H1 (cell line): ENCODE measurements around the gene TSSK6. TPM values are rescaled to one million over a fixed set of nuclear protein-coding genes. Genes with fewer than 3 reads are reported as not detected.

Experiments
- CTCF ChIA-PET: fragments of 300-600 bp; sonication (Branson Sonifier 250); formaldehyde crosslinking; loops from one replicate; lab custom pipeline; 2021; ENCODE audit not compliant: partially characterized antibody; lab: Charles Lee
- POLR2A ChIA-PET: fragments of 300-600 bp; sonication (Branson Sonifier 250); formaldehyde crosslinking; loops from one replicate; lab custom pipeline; 2021; ENCODE audit warnings: inconsistent platforms; ENCODE audit not compliant: partially characterized antibody; lab: Charles Lee
- DNase-seq, 2 experiments: peaks; one replicate each; pipeline versions ENCODE4 v3.0.0 to v3.0.0-alpha.2; 2010 to 2022; ENCODE audit warnings: low spot score in 2 of 2, low read depth in 1 of 2, mixed read lengths in 1 of 2
- FAIRE-seq: peaks from 2 replicates; lab custom pipeline; 2011; peaks lifted over from hg19 to GRCh38; lab: Jason Lieb, UNC
- H2AFZ ChIP-seq: 2 replicates; pipeline ENCODE4 v1.8.1; 2012; ENCODE audit warnings: low read length, inconsistent platforms
- H2AK5ac ChIP-seq: 2 replicates; pipeline ENCODE4 v1.6.1; 2013; ENCODE audit warnings: low read depth, low read length
- H2BK120ac ChIP-seq: replicated peaks from 2 replicates; pipeline ENCODE3; 2013; ENCODE audit warnings: low read depth, low read length, inconsistent platforms
- H2BK12ac ChIP-seq: 2 replicates; pipeline ENCODE4 v1.6.1; 2013; ENCODE audit warnings: low read depth, low read length
- H2BK15ac ChIP-seq: 2 replicates; pipeline ENCODE4 v1.6.1; 2013; ENCODE audit warnings: low read length
- H2BK20ac ChIP-seq: 2 replicates; pipeline ENCODE4 v1.6.1; 2013; ENCODE audit warnings: low read length
- H2BK5ac ChIP-seq: 2 replicates; pipeline ENCODE4 v1.6.1; 2013; ENCODE audit warnings: low read depth, low read length
- H3K14ac ChIP-seq: 2 replicates; pipeline ENCODE4 v1.6.1; 2013; ENCODE audit warnings: inconsistent platforms; ENCODE audit not compliant: insufficient read length
- H3K18ac ChIP-seq: 2 replicates; pipeline ENCODE4 v1.6.1; 2013; ENCODE audit warnings: low read length; ENCODE audit errors: extremely low read depth
- H3K23ac ChIP-seq: 2 replicates; pipeline ENCODE4 v1.6.1; 2013; ENCODE audit warnings: inconsistent platforms; ENCODE audit not compliant: insufficient read length
- H3K23me2 ChIP-seq: 2 replicates; pipeline ENCODE4 v1.6.1; 2013; ENCODE audit warnings: low read depth, low read length
- H3K27ac ChIP-seq: 2 replicates; pipeline ENCODE4 v1.6.1; 2011; ENCODE audit warnings: low read depth, low read length, inconsistent platforms
- H3K27me3 ChIP-seq, 4 experiments: replicated peaks in 1 of 4; 1 replicate in 1 of 4; 2 replicates in 3 of 4; pipeline versions ENCODE4 v1.6.1 to v1.8.1; 2011 to 2013; ENCODE audit warnings: low read length in 3 of 4, mild to moderate bottlenecking in 3 of 4, inconsistent platforms in 2 of 4, mixed read lengths in 2 of 4, moderate library complexity in 1 of 4; ENCODE audit not compliant: control insufficient read depth in 3 of 4, insufficient read depth in 3 of 4; ENCODE audit errors: extremely low read depth in 1 of 4
- H3K36me3 ChIP-seq, 4 experiments: 2 replicates each; pipeline versions ENCODE4 v1.6.1 to v1.8.1; 2011 to 2013; ENCODE audit warnings: mild to moderate bottlenecking in 4 of 4, low read length in 3 of 4, moderate library complexity in 2 of 4, control low read depth in 1 of 4, inconsistent platforms in 1 of 4; ENCODE audit not compliant: insufficient read depth in 4 of 4, control insufficient read depth in 2 of 4
- H3K4ac ChIP-seq: replicated peaks from 2 replicates; pipeline ENCODE3; 2013; ENCODE audit warnings: low read length, low read depth, mixed read lengths, inconsistent platforms; ENCODE audit not compliant: insufficient read length
- H3K4me1 ChIP-seq, 4 experiments: replicated peaks in 1 of 4; 1 replicate in 1 of 4; 2 replicates in 3 of 4; pipeline versions ENCODE4 v1.6.1 to v1.8.1; 2011 to 2013; ENCODE audit warnings: low read length in 3 of 4, inconsistent platforms in 2 of 4, mixed read lengths in 1 of 4; ENCODE audit not compliant: insufficient read depth in 4 of 4, control insufficient read depth in 3 of 4
- H3K4me2 ChIP-seq, 2 experiments: 2 replicates each; pipeline versions ENCODE4 v1.6.1 to v1.8.1; 2011 to 2013; ENCODE audit warnings: low read depth in 2 of 2, low read length in 2 of 2, control low read depth in 1 of 2, inconsistent platforms in 1 of 2, mild to moderate bottlenecking in 1 of 2; ENCODE audit not compliant: insufficient read depth in 1 of 2
- H3K4me3 ChIP-seq, 4 experiments: fragments of 200-600, 300-600 bp in 1 of 4; sonication (generic), shearing (Covaris generic), sonication (Bioruptor Twin) in 1 of 4; 2 replicates each; pipeline versions ENCODE4 v1.5.1 to v1.8.1; 2011 to 2016; ENCODE audit warnings: low read length in 4 of 4, low read depth in 3 of 4, control low read depth in 2 of 4, inconsistent platforms in 2 of 4, mild to moderate bottlenecking in 2 of 4, mixed read lengths in 1 of 4, moderate library complexity in 1 of 4; ENCODE audit not compliant: insufficient read depth in 2 of 4; ENCODE audit errors: extremely low read depth in 1 of 4
- H3K56ac ChIP-seq: replicated peaks from 2 replicates; pipeline ENCODE3; 2013; ENCODE audit warnings: low read depth, mild to moderate bottlenecking, mixed read lengths, low read length, inconsistent platforms; ENCODE audit not compliant: insufficient read length
- H3K79me1 ChIP-seq: 2 replicates; pipeline ENCODE4 v1.6.1; 2013; ENCODE audit warnings: low read depth, low read length, control low read depth
- H3K79me2 ChIP-seq, 2 experiments: 2 replicates each; pipeline versions ENCODE4 v1.6.1 to v1.8.1; 2012 to 2013; ENCODE audit warnings: low read length in 2 of 2, mild to moderate bottlenecking in 2 of 2, inconsistent platforms in 1 of 2; ENCODE audit not compliant: insufficient read depth in 2 of 2, control insufficient read depth in 1 of 2
- H3K9ac ChIP-seq, 4 experiments: replicated peaks in 1 of 4; 1 replicate in 1 of 4; 2 replicates in 3 of 4; pipeline versions ENCODE4 v1.6.1 to v1.8.1; 2011 to 2013; ENCODE audit warnings: low read depth in 3 of 4, low read length in 3 of 4, control low read depth in 2 of 4, mild to moderate bottlenecking in 2 of 4, moderate library complexity in 2 of 4, inconsistent platforms in 1 of 4; ENCODE audit errors: extremely low read depth in 1 of 4
- H3K9me3 ChIP-seq, 2 experiments: 2 replicates each; pipeline versions ENCODE4 v1.6.1 to v1.8.1; 2012 to 2013; ENCODE audit warnings: mild to moderate bottlenecking in 2 of 2, moderate library complexity in 2 of 2, control low read depth in 1 of 2, inconsistent platforms in 1 of 2, low read depth in 1 of 2, low read length in 1 of 2, mixed read lengths in 1 of 2; ENCODE audit not compliant: insufficient read depth in 2 of 2
- H4K20me1 ChIP-seq, 2 experiments: replicated peaks in 1 of 2; 2 replicates each; pipeline versions ENCODE3 to v1.8.1; 2011 to 2013; ENCODE audit warnings: inconsistent platforms in 2 of 2, low read length in 2 of 2, mild to moderate bottlenecking in 1 of 2; ENCODE audit not compliant: insufficient read depth in 2 of 2, control insufficient read depth in 1 of 2
- H4K5ac ChIP-seq: 2 replicates; pipeline ENCODE4 v1.6.1; 2013; ENCODE audit warnings: low read length, low read depth, mixed read lengths, inconsistent platforms; ENCODE audit not compliant: insufficient read length
- H4K8ac ChIP-seq: 2 replicates; pipeline ENCODE4 v1.8.0; 2013; ENCODE audit warnings: mild to moderate bottlenecking, moderate library complexity, low read length, inconsistent platforms; ENCODE audit not compliant: insufficient read depth; ENCODE audit errors: extremely low read depth
- H4K91ac ChIP-seq: replicated peaks from 2 replicates; pipeline ENCODE3; 2013; ENCODE audit warnings: low read length, mixed read lengths, inconsistent platforms; ENCODE audit not compliant: insufficient read length
- EZH2 ChIP-seq: fragments of 200-600 bp; sonication (generic); IDR thresholded peaks from 2 replicates; pipeline ENCODE4 v1.7.1; 2012; ENCODE audit warnings: low read depth, mild to moderate bottlenecking, moderate library complexity, low read length, inconsistent platforms; ENCODE audit not compliant: severe bottlenecking
- JUND ChIP-seq: IDR thresholded peaks from 2 replicates; pipeline ENCODE4 v1.6.1; 2011; ENCODE audit warnings: mild to moderate bottlenecking, improper control_type of control experiment, low read length
- KDM5A ChIP-seq: fragments of 200-600 bp; IDR thresholded peaks from 2 replicates; pipeline ENCODE4 v1.7.1; 2012; ENCODE audit warnings: mild to moderate bottlenecking, low read length, inconsistent platforms, mixed read lengths
- RBBP5 ChIP-seq: IDR thresholded peaks from 2 replicates; pipeline ENCODE4 v1.7.1; 2012; ENCODE audit warnings: low read depth, mild to moderate bottlenecking, inconsistent platforms, low read length, moderate library complexity, borderline replicate concordance
- SAP30 ChIP-seq: fragments of 300-600 bp; sonication (generic); IDR thresholded peaks from 2 replicates; pipeline ENCODE4 v1.7.1; 2012; ENCODE audit warnings: low read length, moderate library complexity, mild to moderate bottlenecking, inconsistent platforms; ENCODE audit not compliant: insufficient read depth, insufficient replicate concordance
- TCF12 ChIP-seq: IDR thresholded peaks from 2 replicates; pipeline ENCODE4 v1.6.1; 2011; ENCODE audit warnings: low read depth, mild to moderate bottlenecking, low read length
- WGBS, 2 experiments: shearing (Covaris generic) in 1 of 2; methylation state at CpG; one replicate each; pipeline versions ENCODE4 v1.1.6 to v1.1.7; 2013 to 2015; ENCODE audit warnings: low lambda C conversion rate in 2 of 2, mixed read lengths in 2 of 2, inconsistent platforms in 1 of 2, low coverage in 1 of 2, missing lambda C conversion rate in 1 of 2; ENCODE audit not compliant: insufficient replicate concordance in 2 of 2, insufficient coverage in 1 of 2, insufficient read length in 1 of 2; ENCODE audit errors: extremely low coverage in 1 of 2, missing lambda C conversion rate in 1 of 2; 5-methylcytosine and 5-hydroxymethylcytosine counted together
- polyA plus RNA-seq, 7 experiments: library from polyadenylated mRNA; depleted of rRNA in 3 of 7; stranded (reverse) in 5 of 7; unstranded in 2 of 7; fragments of >200 nt in 5 of 7; fragments of 200-250 nt in 2 of 7; gene quantifications; 1 replicate in 5 of 7; 2 replicates in 1 of 7; 4 replicates in 1 of 7; pipeline versions ENCODE4 v1.2.1 to v1.2.3, GENCODE V29; 2011 to 2013; ENCODE audit warnings: missing spikeins in 2 of 7, mixed read lengths in 2 of 7
- total RNA-seq: library from RNA; stranded (reverse); fragmentation: NEBNext Ultra II Directional; extraction: Animal tissue kit (Norgen Biotek cat#: 25700); gene quantifications from 2 replicates; pipeline ENCODE4 v1.2.1, GENCODE V29; 2021
- TF ChIP-seq, protein P1 (sequence below): IDR thresholded peaks from 2 replicates; pipeline ENCODE4 v1.6.1; 2012; ENCODE audit warnings: inconsistent platforms
- TF ChIP-seq, protein P2 (sequence below), 3 experiments: IDR thresholded peaks; 1 replicate in 2 of 3; 2 replicates in 1 of 3; pipeline versions ENCODE4 v1.5.1 to v1.6.1; 2011; ENCODE audit warnings: low read length in 3 of 3, mild to moderate bottlenecking in 3 of 3, inconsistent platforms in 2 of 3, low read depth in 1 of 3, moderate library complexity in 1 of 3; ENCODE audit not compliant: insufficient read depth in 1 of 3; ENCODE audit errors: control extremely low read depth in 1 of 3

TSSK6 gene
- total and polyA plus RNA-seq, 2 of the 8 experiments (the other 6 are each of a cell fraction or from before 2014, with no cell fraction given), result 3.6 to 7.8 TPM

DNA sequence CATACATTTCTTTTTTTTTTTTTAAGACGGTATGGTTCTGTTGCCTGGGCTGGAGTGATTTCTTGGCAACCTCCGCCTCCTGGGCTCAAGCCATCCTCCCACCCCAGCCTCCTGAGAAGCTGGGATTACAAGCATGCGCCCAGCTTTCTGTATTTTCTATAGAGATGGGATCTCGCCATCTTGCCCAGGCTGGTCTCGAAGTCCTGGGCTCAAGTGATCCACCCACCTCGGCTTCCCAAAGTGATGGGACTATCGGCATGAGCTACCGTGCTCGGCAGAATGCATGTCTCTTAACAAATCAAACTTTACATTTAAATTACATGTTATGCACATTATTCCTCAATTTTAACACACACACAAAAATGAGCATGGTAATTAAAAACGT lies 1.9 kb upstream of the TSSK6 start:
- ChIA-PET POLR2A (interaction anchor here (0.7 to 6.7 kb wide), 5 partner anchors 10 to 245 kb away, joined by 3 to 34 read pairs (median 3); partner anchors contain the start of gene YJEFN3), CTCF (interaction anchor here (0.9 kb wide), 1 partner anchor 12 kb away, joined by 4 read pairs; no protein-coding TSS in a partner anchor)
- Histone ChIP-seq H4K91ac (no peak overlapping the region), H3K27ac (no peak overlapping the region), H3K9me3 (no peaks in the 10 kb centered on the region), H3K4me1 (peaks cover 0 to 2% (median 0%) of the 10 kb centered on the region in 4 experiments; a peak in 1 of 7 replicates), H4K20me1 (peaks cover 0 to 9% of the 10 kb centered on the region in 2 experiments), H2BK12ac (no peak overlapping the region), H4K8ac (no peak overlapping the region), H3K23ac (no peak overlapping the region), H4K5ac (no peak overlapping the region), H3K4me2 (peak overlapping the region; percentile 61 to 83; a peak in 3 of 4 replicates), H3K4ac (no peak overlapping the region), H3K56ac (no peak overlapping the region), H3K27me3 (no peaks in the 10 kb centered on the region; a peak in 1 of 7 replicates), H3K79me1 (peaks cover 7% of the 10 kb centered on the region), H3K14ac (no peak overlapping the region), H2BK15ac (no peak overlapping the region), H3K36me3 (peaks cover 4 to 20% (median 9%) of the 10 kb centered on the region in 4 experiments; a peak in 6 of 8 replicates), H2AK5ac (no peak overlapping the region), H3K18ac (no peak overlapping the region), H3K23me2 (peaks cover 4% of the 10 kb centered on the region; the same call in 1 of the 2 replicates), H2BK120ac (no peak overlapping the region), H2BK20ac (no peak overlapping the region), H3K79me2 (peaks cover 0 to 45% of the 10 kb centered on the region in 2 experiments; a peak in 2 of 4 replicates), H2BK5ac (no peak overlapping the region), H3K4me3 (peak overlapping the region in 3 of 4 experiments; percentile 83 to 87 (median 87); a peak in 4 of 8 replicates), H3K9ac (no peak overlapping the region), H2AFZ (no peak overlapping the region)
- DNase-seq, result no peak
- no peak for FAIRE-seq
- TF ChIP-seq RBBP5 (no peak), KDM5A (no peak), SAP30 (no peak), JUND (no peak), TCF12 (no peak), EZH2 (no peak)
- TF ChIP-seq, protein P1, sequence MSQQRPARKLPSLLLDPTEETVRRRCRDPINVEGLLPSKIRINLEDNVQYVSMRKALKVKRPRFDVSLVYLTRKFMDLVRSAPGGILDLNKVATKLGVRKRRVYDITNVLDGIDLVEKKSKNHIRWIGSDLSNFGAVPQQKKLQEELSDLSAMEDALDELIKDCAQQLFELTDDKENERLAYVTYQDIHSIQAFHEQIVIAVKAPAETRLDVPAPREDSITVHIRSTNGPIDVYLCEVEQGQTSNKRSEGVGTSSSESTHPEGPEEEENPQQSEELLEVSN, result no peak
- TF ChIP-seq, protein P2, sequence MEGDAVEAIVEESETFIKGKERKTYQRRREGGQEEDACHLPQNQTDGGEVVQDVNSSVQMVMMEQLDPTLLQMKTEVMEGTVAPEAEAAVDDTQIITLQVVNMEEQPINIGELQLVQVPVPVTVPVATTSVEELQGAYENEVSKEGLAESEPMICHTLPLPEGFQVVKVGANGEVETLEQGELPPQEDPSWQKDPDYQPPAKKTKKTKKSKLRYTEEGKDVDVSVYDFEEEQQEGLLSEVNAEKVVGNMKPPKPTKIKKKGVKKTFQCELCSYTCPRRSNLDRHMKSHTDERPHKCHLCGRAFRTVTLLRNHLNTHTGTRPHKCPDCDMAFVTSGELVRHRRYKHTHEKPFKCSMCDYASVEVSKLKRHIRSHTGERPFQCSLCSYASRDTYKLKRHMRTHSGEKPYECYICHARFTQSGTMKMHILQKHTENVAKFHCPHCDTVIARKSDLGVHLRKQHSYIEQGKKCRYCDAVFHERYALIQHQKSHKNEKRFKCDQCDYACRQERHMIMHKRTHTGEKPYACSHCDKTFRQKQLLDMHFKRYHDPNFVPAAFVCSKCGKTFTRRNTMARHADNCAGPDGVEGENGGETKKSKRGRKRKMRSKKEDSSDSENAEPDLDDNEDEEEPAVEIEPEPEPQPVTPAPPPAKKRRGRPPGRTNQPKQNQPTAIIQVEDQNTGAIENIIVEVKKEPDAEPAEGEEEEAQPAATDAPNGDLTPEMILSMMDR (IDR thresholded peaks at IDR 0.05; ENCODE audit: control extremely low read depth in 1 of 3, insufficient read depth in 1 of 3, low read depth in 1 of 3, low read length in 3 of 3), result no peak
- WGBS, 2 experiments, result 95% methylated on average over 10 of the region's 10 CpGs; no CpG with 5 or more reads in 1 of the 2 experiments
